GM23248 (cell line): Measurements from ENCODE around the gene GOLIM4. TPM values are rescaled to one million over a fixed set of nuclear protein-coding genes. Genes with fewer than 3 reads are reported as not detected.
"Not testable (repeated sequence)": the region's sequence is repeated elsewhere in the genome, so short reads cannot be mapped to it uniquely, and the experiment has no call there.

Experiments used
- DNase-seq: peaks from one replicate; pipeline ENCODE4 v3.0.0-alpha.2; 2015
- H2AFZ ChIP-seq: fragments of 200-600 bp; sonication (generic); 2 replicates; pipeline ENCODE4 v1.6.1; 2016; ENCODE audit warnings: antibody characterized with exemption
- H3F3A ChIP-seq: fragments of 200-600 bp; sonication (generic); 2 replicates; pipeline ENCODE4 v1.6.1; 2016; ENCODE audit warnings: mild to moderate bottlenecking, antibody characterized with exemption, mixed run types; ENCODE audit not compliant: insufficient read depth
- H3K27ac ChIP-seq: fragments of 200-600 bp; sonication (generic); 2 replicates; pipeline ENCODE4 v1.5.1; 2016; ENCODE audit warnings: mild to moderate bottlenecking
- H3K27me3 ChIP-seq: fragments of 200-600 bp; sonication (generic); replicated peaks from 2 replicates; pipeline ENCODE4 v1.6.1; 2016; ENCODE audit warnings: mild to moderate bottlenecking; ENCODE audit not compliant: insufficient read depth
- H3K36me3 ChIP-seq: fragments of 200-600 bp; sonication (generic); 2 replicates; pipeline ENCODE4 v1.6.1; 2016; ENCODE audit warnings: low read depth, mild to moderate bottlenecking
- H3K4me1 ChIP-seq: fragments of 200-600 bp; sonication (generic); 2 replicates; pipeline ENCODE4 v1.6.1; 2016; ENCODE audit warnings: mild to moderate bottlenecking; ENCODE audit not compliant: insufficient read depth
- H3K4me2 ChIP-seq: fragments of 200-600 bp; sonication (generic); one replicate; pipeline ENCODE4 v1.6.1; 2016; ENCODE audit warnings: mild to moderate bottlenecking; ENCODE audit not compliant: unreplicated experiment
- H3K4me3 ChIP-seq: fragments of 200-600 bp; sonication (generic); 2 replicates; pipeline ENCODE4 v1.5.1; 2016; ENCODE audit warnings: mild to moderate bottlenecking
- H3K79me2 ChIP-seq: fragments of 200-600 bp; sonication (generic); 2 replicates; pipeline ENCODE4 v1.6.1; 2016; ENCODE audit warnings: mild to moderate bottlenecking; ENCODE audit not compliant: insufficient read depth
- H3K9ac ChIP-seq: fragments of 200-600 bp; sonication (generic); 2 replicates; pipeline ENCODE4 v1.6.1; 2016; ENCODE audit warnings: mild to moderate bottlenecking
- H3K9me2 ChIP-seq: fragments of 200-600 bp; sonication (generic); 2 replicates; pipeline ENCODE4 v1.6.1; 2016; ENCODE audit warnings: mixed run types, mild to moderate bottlenecking, moderate library complexity; ENCODE audit not compliant: insufficient read depth
- H3K9me3 ChIP-seq: fragments of 200-600 bp; sonication (generic); one replicate; pipeline ENCODE4 v1.6.1; 2017; ENCODE audit warnings: low read depth
- H4K20me1 ChIP-seq: fragments of 200-600 bp; sonication (generic); 2 replicates; pipeline ENCODE4 v1.6.0; 2016; ENCODE audit not compliant: insufficient read depth
- EZH2 ChIP-seq: fragments of 200-600 bp; sonication (generic); IDR thresholded peaks from 2 replicates; pipeline ENCODE4 v1.6.1; 2018; ENCODE audit warnings: antibody characterized with exemption, mild to moderate bottlenecking; ENCODE audit not compliant: insufficient read depth, poor library complexity, severe bottlenecking
- EZH2phosphoT487 ChIP-seq: fragments of 200-600 bp; sonication (generic); IDR thresholded peaks from 2 replicates; pipeline ENCODE4 v1.6.1; 2018; ENCODE audit warnings: antibody characterized with exemption, moderate library complexity, mild to moderate bottlenecking, low read depth; ENCODE audit not compliant: insufficient read depth
- WGBS, 2 experiments: methylation state at CpG; one replicate each; pipeline ENCODE4 v1.1.6; 2015 to 2017; ENCODE audit warnings: low lambda C conversion rate in 2 of 2, low coverage in 1 of 2; ENCODE audit errors: missing lambda C conversion rate in 2 of 2; 5-methylcytosine and 5-hydroxymethylcytosine counted together
- in situ Hi-C: fragments of 300-500 bp; cut with MboI; formaldehyde crosslinking; loops from 2 replicates; pipeline ENCODE4 v1.15.0; 2020
- polyA plus RNA-seq: library from polyadenylated mRNA; unstranded; fragments of >200 nt; fragmentation: Nextera tagmentation; extraction: Ambion mirVana; gene quantifications from 2 replicates; pipeline ENCODE4 v1.2.1, GENCODE V29; 2016
- total RNA-seq: library from RNA; depleted of rRNA; stranded (reverse); fragments of >200 nt; shearing (Covaris generic); gene quantifications from 2 replicates; pipeline ENCODE4 v1.2.3, GENCODE V29; 2014

Gene GOLIM4
- total and polyA plus RNA-seq, 2 experiments from 2014 or later, result 66.8 to 84.4 TPM

DNA sequence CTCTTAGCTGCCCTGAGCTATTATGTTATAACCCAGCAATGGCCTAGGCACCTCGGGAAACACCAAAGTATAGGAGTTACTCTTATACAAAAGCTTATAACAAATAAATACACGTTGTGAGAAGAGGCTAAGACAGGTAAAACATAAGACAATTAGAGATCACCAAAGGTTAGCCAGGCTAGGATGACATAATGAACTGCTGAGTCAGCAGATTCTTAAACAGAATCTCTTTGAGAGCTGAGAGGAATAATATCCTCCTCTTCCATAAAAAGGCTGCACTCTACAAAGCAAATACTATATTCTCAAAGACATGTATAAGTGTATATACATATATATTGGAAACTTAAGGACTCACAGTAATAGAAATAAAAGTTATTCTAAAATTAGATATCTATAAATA, 37.2 kb downstream of the GOLIM4 start:
- Histone ChIP-seq H4K20me1 (no peaks in the 10 kb centered on the region), H3K4me3 (no peak overlapping the region), H3F3A (peaks cover 11% of the 10 kb centered on the region; the same call in 1 of the 2 replicates), H3K36me3 (no peaks in the 10 kb centered on the region), H3K27me3 (no peaks in the 10 kb centered on the region), H3K9ac (no peak overlapping the region), H3K9me3 (no peaks in the 10 kb centered on the region), H3K4me2 (no peak overlapping the region), H3K9me2 (no peaks in the 10 kb centered on the region), H3K4me1 (peaks cover 27% of the 10 kb centered on the region; the same call in 1 of the 2 replicates), H3K27ac (no peak overlapping the region), H3K79me2 (peaks cover 100% of the 10 kb centered on the region), H2AFZ (no peak overlapping the region)
- TF ChIP-seq EZH2 (no peak), EZH2phosphoT487 (no peak)
- in situ Hi-C loops, result loop anchor here (10.0 kb wide), 1 partner anchor 96 kb away; no protein-coding TSS in a partner anchor
- no peak for DNase-seq
- WGBS, 2 experiments, result 73 to 88% methylated on average over 2 of the region's 2 CpGs

GRCh38 chr3:168056398-168057230, 39.1 kb downstream of the GOLIM4 start:
- not testable (repeated sequence) for H3K27ac ChIP-seq, H3K9me2 ChIP-seq, H3K27me3 ChIP-seq, H3K9me3 ChIP-seq, H2AFZ ChIP-seq, DNase-seq, H3K36me3 ChIP-seq, H4K20me1 ChIP-seq, H3K4me3 ChIP-seq, H3K4me2 ChIP-seq, H3K9ac ChIP-seq
- Histone ChIP-seq H3K79me2 (peaks cover 100% of the 10 kb centered on the region), H3K4me1 (peaks cover 20% of the 10 kb centered on the region), H3F3A (peaks cover 22% of the 10 kb centered on the region; the same call in 1 of the 2 replicates)
- 97% methylated on average over 7 of the region's 7 CpGs for WGBS, 2 experiments
- in situ Hi-C loops, result loop anchor here (10.0 kb wide), 1 partner anchor 98 kb away; no protein-coding TSS in a partner anchor

GRCh38 chr3:168054447-168054846, 41.3 kb downstream of the GOLIM4 start:
- 98 to 99% methylated on average over 5 of the region's 5 CpGs for WGBS, 2 experiments
- Histone ChIP-seq H4K20me1 (no peaks in the 10 kb centered on the region), H3K79me2 (peaks cover 100% of the 10 kb centered on the region), H3K9me2 (no peaks in the 10 kb centered on the region), H3K9ac (no peak overlapping the region), H3K27me3 (no peaks in the 10 kb centered on the region), H3F3A (peaks cover 19% of the 10 kb centered on the region; the same call in 1 of the 2 replicates), H3K4me3 (no peak overlapping the region), H3K36me3 (no peaks in the 10 kb centered on the region), H3K27ac (no peak overlapping the region), H3K4me2 (no peak overlapping the region), H3K4me1 (peaks cover 24% of the 10 kb centered on the region), H3K9me3 (no peaks in the 10 kb centered on the region), H2AFZ (no peak overlapping the region)
- in situ Hi-C loops, result loop anchor here (10.0 kb wide), 1 partner anchor 100 kb away; no protein-coding TSS in a partner anchor
- TF ChIP-seq EZH2, result no peak
- TF ChIP-seq EZH2phosphoT487, result no peak
- no peak for DNase-seq

DNA sequence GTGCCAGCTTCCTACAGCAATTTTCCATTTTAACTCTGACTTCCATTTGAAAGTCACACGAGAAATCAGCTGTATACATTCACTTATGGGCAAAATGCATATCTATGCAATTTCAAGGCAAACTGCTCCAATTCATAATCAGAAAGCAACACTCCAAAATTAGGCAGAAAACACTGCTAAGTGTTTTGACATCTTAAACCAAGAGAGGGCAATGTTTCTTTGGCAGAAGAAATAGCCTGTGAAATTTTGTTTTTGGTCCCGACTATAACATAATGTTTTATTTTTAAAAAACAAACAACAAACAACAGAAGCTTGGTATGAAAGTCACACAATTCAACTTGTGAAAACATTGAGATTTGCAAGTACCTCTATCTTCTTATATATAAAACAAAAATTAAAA, 42.6 kb downstream of the GOLIM4 start:
- Histone ChIP-seq H3K79me2 (peaks cover 100% of the 10 kb centered on the region), H3K9me2 (no peaks in the 10 kb centered on the region), H3K9me3 (no peaks in the 10 kb centered on the region), H3K36me3 (no peaks in the 10 kb centered on the region), H3K4me3 (no peak overlapping the region), H3K27me3 (no peaks in the 10 kb centered on the region), H2AFZ (no peak overlapping the region), H3K27ac (no peak overlapping the region), H3K4me2 (no peak overlapping the region), H3K9ac (no peak overlapping the region), H3F3A (peaks cover 24% of the 10 kb centered on the region; the same call in 1 of the 2 replicates), H3K4me1 (peaks cover 37% of the 10 kb centered on the region), H4K20me1 (no peaks in the 10 kb centered on the region)
- in situ Hi-C loops, result loop anchor here (10.0 kb wide), 1 partner anchor 102 kb away; no protein-coding TSS in a partner anchor
- WGBS, 2 experiments, result 55 to 58% methylated on average over 2 of the region's 2 CpGs
- DNase-seq, result peak; percentile 58
- TF ChIP-seq EZH2phosphoT487, result no peak
- no peak for TF ChIP-seq EZH2
